GM12872 (cell line): ENCODE data around the gene IFRD1.

Experiments used
- TF ChIP-seq, protein P1 (sequence below): IDR thresholded peaks from 3 replicates; pipeline ENCODE4 v1.5.1; 2011; ENCODE audit warnings: low read depth, mild to moderate bottlenecking, low read length, moderate library complexity; ENCODE audit not compliant: insufficient read depth

IFRD1 gene

DNA sequence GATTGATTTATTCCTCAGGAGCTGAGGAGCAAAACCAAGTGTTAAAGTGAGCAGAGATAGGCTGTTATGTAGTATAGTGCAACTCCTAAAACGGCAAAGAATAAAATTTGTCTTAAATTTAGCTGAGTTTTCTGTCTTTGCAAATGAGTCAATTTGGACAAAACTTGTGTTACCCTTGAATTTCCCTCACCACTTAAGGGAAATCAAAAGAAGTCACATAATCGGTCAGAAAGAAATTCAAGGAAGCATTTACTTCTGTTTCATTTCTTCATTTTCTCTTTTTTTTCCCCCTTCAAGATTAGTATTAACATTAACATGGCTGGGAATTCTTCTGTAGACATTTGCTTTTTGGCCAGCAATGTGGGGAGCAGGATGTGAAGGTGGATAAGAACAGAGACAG is 44.4 kb downstream of the IFRD1 start:
- TF ChIP-seq, protein P1, sequence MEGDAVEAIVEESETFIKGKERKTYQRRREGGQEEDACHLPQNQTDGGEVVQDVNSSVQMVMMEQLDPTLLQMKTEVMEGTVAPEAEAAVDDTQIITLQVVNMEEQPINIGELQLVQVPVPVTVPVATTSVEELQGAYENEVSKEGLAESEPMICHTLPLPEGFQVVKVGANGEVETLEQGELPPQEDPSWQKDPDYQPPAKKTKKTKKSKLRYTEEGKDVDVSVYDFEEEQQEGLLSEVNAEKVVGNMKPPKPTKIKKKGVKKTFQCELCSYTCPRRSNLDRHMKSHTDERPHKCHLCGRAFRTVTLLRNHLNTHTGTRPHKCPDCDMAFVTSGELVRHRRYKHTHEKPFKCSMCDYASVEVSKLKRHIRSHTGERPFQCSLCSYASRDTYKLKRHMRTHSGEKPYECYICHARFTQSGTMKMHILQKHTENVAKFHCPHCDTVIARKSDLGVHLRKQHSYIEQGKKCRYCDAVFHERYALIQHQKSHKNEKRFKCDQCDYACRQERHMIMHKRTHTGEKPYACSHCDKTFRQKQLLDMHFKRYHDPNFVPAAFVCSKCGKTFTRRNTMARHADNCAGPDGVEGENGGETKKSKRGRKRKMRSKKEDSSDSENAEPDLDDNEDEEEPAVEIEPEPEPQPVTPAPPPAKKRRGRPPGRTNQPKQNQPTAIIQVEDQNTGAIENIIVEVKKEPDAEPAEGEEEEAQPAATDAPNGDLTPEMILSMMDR, result no peak

DNA sequence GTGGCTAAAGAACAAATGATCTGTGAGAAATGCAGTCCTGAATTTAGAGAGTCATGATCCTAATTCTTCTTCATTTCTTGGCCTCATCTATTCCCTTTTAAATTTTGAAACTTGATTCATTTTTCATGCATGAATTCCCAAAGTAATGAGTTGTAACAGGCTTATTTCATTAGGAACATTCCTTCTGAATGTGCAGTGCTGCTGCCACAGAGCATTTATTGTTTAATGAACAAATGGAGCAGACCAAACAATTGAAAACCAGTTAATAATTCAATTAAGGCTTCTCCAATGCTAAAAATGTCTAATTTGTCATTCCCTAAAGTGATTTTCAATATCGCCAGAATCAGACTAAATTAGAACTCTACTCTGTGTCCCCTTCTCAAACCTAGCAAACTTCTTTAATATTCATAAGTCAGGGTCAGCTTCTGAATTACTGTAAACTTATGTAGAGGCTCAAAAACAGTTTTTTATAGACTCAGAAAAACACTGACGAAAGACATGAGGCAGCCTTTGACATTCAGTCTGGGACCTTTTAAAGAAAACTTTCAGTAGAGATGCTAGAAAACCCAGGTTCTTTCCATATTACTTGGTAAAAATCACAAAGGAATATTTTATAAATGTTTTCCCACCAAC is 45.0 kb downstream of the IFRD1 start:
- TF ChIP-seq, protein P1, result no peak

DNA sequence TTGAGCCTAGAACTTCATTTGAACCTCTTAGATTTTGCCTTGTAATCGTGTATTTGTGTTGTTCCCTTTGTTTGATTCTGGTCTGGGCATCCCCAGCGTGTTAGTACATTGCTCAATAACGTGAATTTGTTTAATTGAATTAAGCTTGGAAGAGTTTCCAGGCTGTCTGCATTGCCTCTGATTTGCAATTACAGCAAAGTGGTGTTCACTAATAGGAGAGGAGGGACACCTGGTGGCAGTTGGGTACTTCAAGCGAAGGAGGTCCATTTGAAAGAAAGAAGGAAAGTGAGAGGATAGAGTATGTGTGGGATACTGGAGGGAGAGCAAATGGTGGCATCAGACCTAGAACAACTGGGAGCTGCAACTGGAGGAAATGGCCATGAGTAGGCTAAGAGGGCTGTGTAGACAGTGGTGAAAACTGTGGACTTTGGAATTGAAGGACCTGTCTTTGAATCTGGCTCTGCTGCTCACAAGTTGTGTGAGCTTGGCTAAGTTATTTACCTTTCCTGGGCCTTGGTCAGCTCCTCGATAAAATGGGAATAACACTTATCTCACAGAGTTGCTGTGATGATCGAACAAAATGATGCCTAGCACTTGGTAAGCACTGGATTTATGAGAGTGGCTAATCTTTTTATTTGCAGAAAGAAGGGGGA is 45.7 kb downstream of the IFRD1 start:
- TF ChIP-seq, protein P1, result peak; percentile 47; the same call in 2 of the 3 replicates

DNA sequence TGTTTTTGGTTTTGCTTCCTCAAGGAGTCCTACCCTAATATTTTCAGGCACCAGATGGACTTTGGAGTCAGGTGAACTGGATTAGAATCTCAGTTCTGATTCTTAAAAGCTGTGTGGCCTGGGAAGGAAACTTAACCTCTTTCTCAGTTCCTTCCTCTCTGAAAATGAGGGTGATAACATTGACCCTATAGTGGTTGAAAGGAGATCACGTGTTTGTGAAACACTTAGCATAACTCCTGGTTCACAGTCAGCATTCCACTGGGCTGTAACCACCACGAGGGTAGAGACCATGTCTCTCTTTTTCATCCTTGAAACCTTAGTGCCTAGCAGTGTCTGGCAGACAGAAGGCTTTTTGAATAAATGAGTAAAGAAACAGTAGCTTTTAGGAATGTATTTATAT is 47.2 kb downstream of the IFRD1 start:
- TF ChIP-seq, protein P1, result no peak

DNA sequence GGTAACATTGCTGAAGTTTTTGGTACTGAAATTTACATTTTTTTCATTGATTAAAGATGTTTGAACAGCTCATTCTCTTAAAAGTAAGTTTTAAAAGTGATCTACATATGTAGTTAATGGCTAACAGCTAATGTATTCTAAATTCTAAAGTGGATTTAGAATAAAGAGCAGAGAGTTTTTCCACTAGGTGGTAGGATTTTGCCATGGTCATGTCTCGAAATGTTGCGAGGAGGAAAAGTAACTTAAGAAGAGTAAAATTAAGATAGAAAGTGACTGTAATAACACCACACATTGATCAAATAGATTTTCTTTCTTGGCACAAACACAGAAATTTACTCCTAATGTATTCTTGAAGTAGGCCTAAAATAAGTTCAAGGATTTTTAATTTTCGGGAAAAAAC is 50.4 kb downstream of the IFRD1 start:
- TF ChIP-seq, protein P1, result no peak

DNA sequence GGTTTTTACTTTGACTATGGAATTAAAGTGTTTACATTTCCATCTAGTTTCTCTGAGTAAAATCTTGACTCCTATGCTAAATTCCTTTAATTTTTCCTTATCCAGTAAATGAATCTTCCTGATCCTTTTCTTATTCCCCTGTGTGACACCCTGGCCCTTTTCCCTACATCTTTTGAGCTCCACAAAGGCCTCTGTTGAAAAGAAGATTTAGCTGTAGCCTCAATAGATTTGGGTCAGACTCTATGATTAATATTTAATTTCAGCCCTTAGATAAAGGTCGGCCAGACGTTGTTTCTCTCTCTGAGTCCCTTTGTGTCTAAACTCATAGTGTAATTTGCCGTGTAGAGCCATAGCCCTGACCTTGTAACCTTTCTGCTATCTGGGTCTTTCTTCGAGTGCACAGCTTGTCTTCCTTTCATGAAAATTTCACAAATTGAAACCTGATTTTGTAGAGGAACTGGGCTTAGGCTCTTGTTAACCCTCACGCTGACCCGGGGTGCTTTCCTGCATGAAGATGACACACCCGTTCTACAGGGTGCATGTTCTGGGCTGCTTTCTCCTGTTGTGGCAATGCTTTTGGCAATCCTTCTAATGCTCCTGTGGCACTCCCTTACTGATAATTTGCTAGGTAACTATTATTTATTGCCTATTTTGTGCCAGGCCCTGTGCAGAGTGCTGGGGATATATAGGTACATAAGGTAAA is 51.7 kb downstream of the IFRD1 start:
- TF ChIP-seq, protein P1, result no peak

DNA sequence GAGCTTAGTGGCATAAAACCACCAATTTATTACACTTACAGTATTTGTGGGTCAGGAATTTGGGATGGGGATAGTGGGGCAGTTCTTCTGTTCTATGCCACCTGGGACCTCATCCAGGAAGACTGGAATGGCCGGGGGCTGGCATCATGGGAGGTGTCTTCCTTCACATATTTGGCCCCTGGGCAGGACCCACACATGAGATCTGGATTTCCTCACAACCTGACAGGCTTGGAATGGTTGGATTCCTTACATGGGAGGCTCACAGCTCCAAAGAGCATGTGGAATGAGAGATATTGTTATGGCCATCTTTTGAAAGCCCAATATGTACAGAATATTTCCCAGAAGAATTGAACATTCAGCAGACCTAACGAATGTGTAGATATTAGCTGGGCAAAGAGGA is 52.4 kb downstream of the IFRD1 start:
- TF ChIP-seq, protein P1, result no peak
